Stimulated activated CD8-positive, alpha-beta memory T cell treated with anti-CD3 and anti-CD28 coated beads, Interleukin-15, amount 100 ng/mL, for 24 hours (primary cell): ENCODE measurements around the gene ZNF699.
"Not testable (repeated sequence)": the region's sequence is repeated elsewhere in the genome, so short reads cannot be mapped to it uniquely, and the experiment has no call there.

Source experiments
- DNase-seq: peaks from one replicate; pipeline ENCODE4 v3.0.0-alpha.2; 2020; ENCODE audit warnings: low read depth

Gene ZNF699

GRCh38 chr19:9283485-9283884, 26.2 kb downstream of the ZNF699 start:
- not testable (repeated sequence) for DNase-seq

- no peak for DNase-seq
Measured at GRCh38 chr19:9251236-9251635, 58.4 kb downstream of the ZNF699 start.

GRCh38 chr19:9250630-9251029, 59.0 kb downstream of the ZNF699 start, which contains the start of gene OR7E24:
Gene OR7E24 (plus strand): TSS chr19:9250930. CDS start chr19:9251044, 114 bp downstream.
- DNase-seq: no peak
